Activated naive CD8-positive, alpha-beta T cell treated with anti-CD3 and anti-CD28 coated beads, Interleukin-2, amount 50 U/mL, for 24 hours (primary cell): ENCODE measurements around the gene NCOA1.
"Not testable (repeated sequence)": the region's sequence is repeated elsewhere in the genome, so short reads cannot be mapped to it uniquely, and the experiment has no call there.

ENCODE experiments used
- ATAC-seq: fragments of 150-1000 bp; cut with Tn5 transposase; one replicate; pipeline ENCODE4 v1.10.0; 2021
- DNase-seq: peaks from one replicate; pipeline ENCODE4 v3.0.0; 2021
- H3K27ac Mint-ChIP-seq: one replicate; pipeline ENCODE4 v1.8.0; 2021; ENCODE audit warnings: mild to moderate bottlenecking, mixed read lengths
- H3K27me3 Mint-ChIP-seq: one replicate; pipeline ENCODE4 v1.8.0; 2021; ENCODE audit warnings: mixed read lengths
- H3K36me3 Mint-ChIP-seq: one replicate; pipeline ENCODE4 v1.8.0; 2021; ENCODE audit warnings: low read depth, mixed read lengths
- H3K4me1 Mint-ChIP-seq: one replicate; pipeline ENCODE4 v1.8.0; 2021; ENCODE audit warnings: mixed read lengths
- H3K4me3 Mint-ChIP-seq: one replicate; pipeline ENCODE4 v1.8.0; 2021; ENCODE audit warnings: mild to moderate bottlenecking, moderate library complexity, mixed read lengths
- H3K9me3 Mint-ChIP-seq: one replicate; pipeline ENCODE4 v1.8.0; 2021; ENCODE audit warnings: mixed read lengths

NCOA1 gene

DNA sequence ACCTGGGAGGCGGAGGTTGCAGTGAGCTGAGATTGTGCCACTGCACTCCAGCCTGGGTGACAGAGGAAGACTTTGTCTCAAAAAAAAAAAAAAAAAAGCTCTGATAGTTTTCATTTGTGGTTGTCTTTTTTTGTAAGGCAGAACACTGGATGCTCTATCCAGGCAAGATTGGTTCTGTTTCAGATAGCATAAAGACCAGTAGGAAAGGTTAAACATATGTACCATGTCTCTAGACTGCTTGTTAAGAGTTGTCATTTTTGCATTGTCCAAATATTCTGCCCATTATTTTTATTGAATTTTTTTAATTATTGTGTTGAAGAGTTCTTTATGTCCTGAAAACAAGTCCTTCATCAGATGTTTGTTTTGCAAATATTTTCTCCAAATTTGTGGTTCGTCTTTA is 60.0 kb downstream of the NCOA1 start:
- Mint-ChIP-seq H3K4me1 (peaks cover 20% of the 10 kb centered on the region), H3K27me3 (no peaks in the 10 kb centered on the region), H3K27ac (no peak overlapping the region), H3K4me3 (no peak overlapping the region), H3K36me3 (peaks cover 40% of the 10 kb centered on the region), H3K9me3 (peaks cover 33% of the 10 kb centered on the region)
- no peak for DNase-seq
- ATAC-seq, result no peak

DNA sequence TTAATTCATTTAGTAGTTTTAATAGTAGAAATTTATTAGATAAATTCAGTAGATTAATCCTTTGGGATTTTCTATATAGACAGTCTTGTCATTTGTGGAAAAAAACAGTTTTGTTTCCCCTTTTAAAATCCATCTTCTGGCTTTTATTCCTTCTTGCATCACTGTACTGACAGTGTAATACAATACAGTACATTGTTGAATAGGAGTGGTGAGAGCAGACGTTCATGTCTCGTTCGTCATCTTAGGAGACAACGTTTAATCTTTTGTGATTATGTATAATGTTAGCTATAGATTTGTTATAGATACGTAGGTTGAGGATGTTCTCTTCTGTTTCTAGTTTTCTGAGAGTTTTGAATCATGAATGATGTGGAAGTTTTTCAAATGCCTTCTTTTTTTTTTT is 61.8 kb downstream of the NCOA1 start:
- H3K27me3 Mint-ChIP-seq, result no peaks in the 10 kb centered on the region
- DNase-seq, result no peak
- no peak overlapping the region for H3K27ac Mint-ChIP-seq
- ATAC-seq, result no peak
- peaks cover 51% of the 10 kb centered on the region for H3K9me3 Mint-ChIP-seq
- no peak overlapping the region for H3K4me3 Mint-ChIP-seq
- peaks cover 27% of the 10 kb centered on the region for H3K4me1 Mint-ChIP-seq
- peaks cover 51% of the 10 kb centered on the region for H3K36me3 Mint-ChIP-seq

- no peak for DNase-seq
- ATAC-seq, result no peak
- Mint-ChIP-seq H3K4me3 (no peak overlapping the region), H3K36me3 (peaks cover 47% of the 10 kb centered on the region), H3K27ac (no peak overlapping the region), H3K27me3 (no peaks in the 10 kb centered on the region), H3K4me1 (peaks cover 35% of the 10 kb centered on the region), H3K9me3 (peaks cover 32% of the 10 kb centered on the region)
These were observed 67.9 kb downstream of the NCOA1 start for GRCh38 chr2:24558781-24559472.

- ATAC-seq, result no peak
- Mint-ChIP-seq H3K27ac (no peak overlapping the region), H3K27me3 (no peaks in the 10 kb centered on the region), H3K4me3 (no peak overlapping the region), H3K9me3 (peaks cover 32% of the 10 kb centered on the region), H3K36me3 (peaks cover 47% of the 10 kb centered on the region), H3K4me1 (peaks cover 35% of the 10 kb centered on the region)
- DNase-seq, result no peak
These were observed 68.5 kb downstream of the NCOA1 start for GRCh38 chr2:24559473-24560113.

GRCh38 chr2:24565537-24565936 is 74.5 kb downstream of the NCOA1 start:
- Mint-ChIP-seq H3K4me1 (peaks cover 19% of the 10 kb centered on the region), H3K4me3 (no peak overlapping the region), H3K36me3 (peaks cover 24% of the 10 kb centered on the region), H3K9me3 (no peaks in the 10 kb centered on the region), H3K27me3 (no peaks in the 10 kb centered on the region), H3K27ac (no peak overlapping the region)
- DNase-seq (no peak), ATAC-seq (no peak)

DNA sequence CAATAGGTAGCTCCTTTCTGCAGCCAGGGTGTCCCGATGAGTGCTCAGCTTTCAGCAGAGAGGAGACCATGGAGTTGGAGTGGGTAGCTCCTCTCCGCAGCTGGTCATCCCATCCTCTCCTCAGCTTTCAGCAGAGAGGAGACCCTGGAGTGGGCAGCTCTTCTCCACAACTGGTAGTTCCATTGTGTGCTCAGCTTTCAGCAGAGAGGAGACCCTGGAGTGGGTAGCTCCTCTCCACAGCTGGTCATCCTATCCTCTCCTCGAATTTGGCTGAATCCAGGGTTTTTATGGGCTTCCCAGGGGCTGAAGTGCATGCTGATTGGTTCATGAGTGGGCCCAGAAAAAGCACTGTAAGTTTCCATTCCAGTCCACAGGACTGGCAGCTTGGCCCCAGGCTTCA is 75.2 kb downstream of the NCOA1 start:
- no peak for ATAC-seq
- Mint-ChIP-seq H3K4me1 (peaks cover 18% of the 10 kb centered on the region), H3K27me3 (no peaks in the 10 kb centered on the region), H3K27ac (no peak overlapping the region), H3K9me3 (no peaks in the 10 kb centered on the region), H3K4me3 (no peak overlapping the region), H3K36me3 (peaks cover 24% of the 10 kb centered on the region)
- no peak for DNase-seq

DNA sequence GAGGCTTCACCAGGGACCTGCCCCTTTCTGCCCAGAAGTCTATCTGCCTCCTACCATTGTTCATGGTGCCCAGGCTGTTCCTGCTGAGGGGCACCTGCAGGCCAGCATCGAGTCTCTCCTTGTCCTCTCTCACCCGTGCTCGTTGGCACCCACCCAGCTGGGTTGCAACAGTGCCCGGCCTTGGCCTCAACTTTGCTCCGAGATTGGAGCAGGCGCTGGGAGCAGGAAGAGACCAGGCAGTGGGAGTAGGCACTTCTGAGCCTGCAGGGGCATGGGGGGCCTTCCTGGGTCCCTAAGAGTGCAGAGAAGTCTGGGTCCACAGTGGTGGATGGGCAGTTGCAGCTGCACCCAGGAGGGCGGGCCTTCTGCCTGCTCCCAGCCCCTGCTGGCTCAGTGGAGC is 75.6 kb downstream of the NCOA1 start:
- H3K36me3 Mint-ChIP-seq, result peaks cover 24% of the 10 kb centered on the region
- no peak overlapping the region for H3K27ac Mint-ChIP-seq
- no peaks in the 10 kb centered on the region for H3K27me3 Mint-ChIP-seq
- no peaks in the 10 kb centered on the region for H3K9me3 Mint-ChIP-seq
- ATAC-seq, result no peak
- H3K4me1 Mint-ChIP-seq, result peaks cover 20% of the 10 kb centered on the region
- no peak overlapping the region for H3K4me3 Mint-ChIP-seq
- DNase-seq, result no peak

DNA sequence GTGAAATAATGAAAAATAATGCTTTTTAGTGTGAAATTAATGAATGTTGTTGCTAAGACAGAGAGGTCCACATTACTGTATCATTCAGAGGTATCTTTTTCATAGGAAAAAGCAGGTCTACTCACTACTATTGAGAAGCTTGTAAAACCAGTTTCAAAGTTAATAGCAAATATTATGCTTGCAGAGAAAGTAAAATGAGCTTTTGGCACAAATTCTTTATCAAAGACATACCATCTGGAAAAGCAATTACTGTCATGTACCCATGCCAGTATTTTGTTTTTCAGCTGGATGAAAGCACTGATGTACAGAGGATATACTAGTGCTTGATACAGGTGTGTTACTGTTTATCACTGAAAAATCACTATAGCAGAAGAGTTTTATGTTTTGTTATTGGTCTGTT is 77.5 kb downstream of the NCOA1 start:
- H3K4me3 Mint-ChIP-seq, result no peak overlapping the region
- peaks cover 31% of the 10 kb centered on the region for H3K4me1 Mint-ChIP-seq
- ATAC-seq, result no peak
- no peak for DNase-seq
- no peaks in the 10 kb centered on the region for H3K27me3 Mint-ChIP-seq
- H3K36me3 Mint-ChIP-seq, result peaks cover 26% of the 10 kb centered on the region
- H3K27ac Mint-ChIP-seq, result no peak overlapping the region
- no peaks in the 10 kb centered on the region for H3K9me3 Mint-ChIP-seq

GRCh38 chr2:24569565-24569964 is 78.5 kb downstream of the NCOA1 start:
- not testable (repeated sequence) for H3K27me3 Mint-ChIP-seq, H3K27ac Mint-ChIP-seq, H3K9me3 Mint-ChIP-seq, H3K4me3 Mint-ChIP-seq, DNase-seq, ATAC-seq
- Mint-ChIP-seq H3K36me3 (peaks cover 25% of the 10 kb centered on the region), H3K4me1 (peaks cover 36% of the 10 kb centered on the region)

GRCh38 chr2:24570225-24570624 is 79.2 kb downstream of the NCOA1 start:
- DNase-seq, result no peak
- Mint-ChIP-seq H3K27me3 (no peaks in the 10 kb centered on the region), H3K4me3 (no peak overlapping the region)

DNA sequence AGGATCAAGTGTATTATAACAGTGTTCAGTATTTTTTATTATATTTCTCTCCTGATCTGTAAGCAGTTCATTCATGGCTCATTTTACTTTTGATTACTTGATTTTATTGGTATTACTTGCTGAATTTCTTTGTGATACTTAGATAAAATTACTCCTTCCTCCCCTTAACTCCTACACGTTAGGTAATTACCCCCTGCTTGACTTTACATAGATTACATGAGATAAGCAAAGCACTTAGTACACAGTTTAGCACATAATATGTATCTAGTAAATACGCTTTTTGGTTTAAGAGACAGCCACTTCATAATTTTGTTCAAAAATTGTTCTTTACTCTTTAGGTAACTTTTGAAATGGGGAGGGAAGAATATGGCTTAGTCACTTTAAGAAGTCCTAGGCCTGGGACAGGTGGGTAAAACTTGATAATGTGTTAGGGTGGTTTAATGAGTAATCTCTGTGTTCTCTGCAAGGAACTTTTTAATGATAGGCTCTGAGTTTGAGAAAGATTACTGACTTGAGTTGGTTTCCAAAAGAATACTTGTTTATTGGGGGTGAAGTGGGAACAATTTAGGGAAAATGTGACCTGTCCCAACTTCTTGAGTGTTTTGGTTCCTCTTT is 80.9 kb downstream of the NCOA1 start:
- no peak overlapping the region for H3K4me3 Mint-ChIP-seq
- peaks cover 56% of the 10 kb centered on the region for H3K4me1 Mint-ChIP-seq
- DNase-seq, result no peak
- no peak overlapping the region for H3K27ac Mint-ChIP-seq
- H3K9me3 Mint-ChIP-seq, result no peaks in the 10 kb centered on the region
- ATAC-seq, result peak; percentile 66
- H3K36me3 Mint-ChIP-seq, result peaks cover 16% of the 10 kb centered on the region
- H3K27me3 Mint-ChIP-seq, result no peaks in the 10 kb centered on the region

More at GRCh38 chr2:24570225-24570624, 79.2 kb downstream of the NCOA1 start:
- H3K4me1 Mint-ChIP-seq, result peaks cover 42% of the 10 kb centered on the region
- H3K36me3 Mint-ChIP-seq, result peaks cover 27% of the 10 kb centered on the region
- H3K9me3 Mint-ChIP-seq, result no peaks in the 10 kb centered on the region
- no peak for ATAC-seq
- H3K27ac Mint-ChIP-seq, result no peak overlapping the region

GRCh38 chr2:24576146-24576545 is 85.1 kb downstream of the NCOA1 start:
- Mint-ChIP-seq H3K4me1 (peaks cover 85% of the 10 kb centered on the region), H3K27me3 (no peaks in the 10 kb centered on the region), H3K4me3 (peak overlapping the region; percentile 44), H3K36me3 (peaks cover 14% of the 10 kb centered on the region), H3K9me3 (peaks cover 5% of the 10 kb centered on the region), H3K27ac (peak overlapping the region; percentile 94)
- DNase-seq, result no peak
- no peak for ATAC-seq

DNA sequence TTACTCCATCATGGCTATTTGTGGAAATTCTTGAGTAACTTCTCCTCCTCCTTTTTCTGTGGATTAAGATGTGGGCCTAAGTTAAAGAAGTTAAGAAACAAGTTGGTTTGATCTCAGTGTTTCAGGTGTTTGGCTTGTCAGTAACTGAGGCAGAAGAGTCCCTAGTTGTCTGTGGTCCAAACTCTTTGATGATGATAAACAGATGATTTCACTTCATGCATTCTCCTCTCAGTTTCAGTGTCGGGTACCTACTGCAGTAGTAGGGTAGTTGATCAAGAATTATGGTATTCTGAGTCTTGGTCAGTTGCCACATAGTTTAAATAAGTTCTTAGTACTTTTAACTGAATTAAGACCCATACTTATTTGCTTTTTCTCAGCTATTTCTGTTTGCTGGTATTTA is 85.6 kb downstream of the NCOA1 start:
- Mint-ChIP-seq H3K4me3 (peak overlapping the region; percentile 44), H3K36me3 (peaks cover 14% of the 10 kb centered on the region), H3K9me3 (peaks cover 5% of the 10 kb centered on the region), H3K27ac (peak overlapping the region; percentile 94), H3K4me1 (peaks cover 88% of the 10 kb centered on the region), H3K27me3 (no peaks in the 10 kb centered on the region)
- ATAC-seq, result peak; percentile 44
- no peak for DNase-seq

DNA sequence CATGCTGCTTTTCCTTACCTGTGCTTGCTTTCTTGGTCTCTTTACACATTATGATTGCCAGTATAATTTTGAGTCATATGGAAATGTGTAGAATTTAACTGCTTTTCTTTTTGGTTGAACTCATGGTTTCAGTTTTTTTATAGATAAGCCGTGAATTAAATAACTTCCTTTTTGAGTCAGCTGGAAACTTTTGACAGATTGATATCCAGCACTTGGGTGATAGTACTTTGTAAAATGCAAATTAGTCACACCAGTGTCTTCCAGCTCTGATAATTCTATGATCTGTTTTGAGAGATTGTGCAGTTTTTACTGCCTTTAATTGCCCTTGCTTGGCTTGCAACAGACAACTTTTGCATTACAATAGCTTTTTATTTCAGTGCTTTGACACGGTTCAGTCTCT is 86.4 kb downstream of the NCOA1 start:
- peak; percentile 71 for ATAC-seq
- Mint-ChIP-seq H3K36me3 (peaks cover 20% of the 10 kb centered on the region), H3K4me1 (peaks cover 88% of the 10 kb centered on the region), H3K27ac (peak overlapping the region; percentile 94), H3K4me3 (peak overlapping the region; percentile 63), H3K9me3 (peaks cover 10% of the 10 kb centered on the region), H3K27me3 (no peaks in the 10 kb centered on the region)
- no peak for DNase-seq
